ENCODE data around the gene ILKAP.

- TF ChIP-seq CTCF (IDR thresholded peaks at IDR 0.05; ENCODE audit: poor library complexity) (no peak), EZH2 (IDR thresholded peaks at IDR 0.05; ENCODE audit: borderline replicate concordance) (no peak), EZH2phosphoT487 (IDR thresholded peaks at IDR 0.05; ENCODE audit: low read depth, severe bottlenecking, unreplicated experiment) (no peak)
Measured at GRCh38 chr2:238129166-238130010, 74.1 kb downstream of the ILKAP start.
